ENCODE data around the gene GPR78.

The GPR78 gene

GRCh38 chr4:8583655-8584025 is 3.4 kb downstream of the GPR78 start:
- Histone ChIP-seq H3K79me2 (ENCODE audit: insufficient read depth, low read depth) (no peaks in the 10 kb centered on the region), H4K20me1 (ENCODE audit: insufficient read depth) (no peaks in the 10 kb centered on the region), H3K4me2 (no peak overlapping the region), H3K36me3 (ENCODE audit: insufficient read depth) (no peaks in the 10 kb centered on the region), H3K4me3 (IDR thresholded peaks at IDR 0.05; ENCODE audit: insufficient read depth, low read depth, low read length) (no peak overlapping the region), H3K9ac (no peak overlapping the region), H3K27ac (no peak overlapping the region), H3K27me3 (ENCODE audit: insufficient read depth, low read depth) (no peaks in the 10 kb centered on the region), H2AFZ (ENCODE audit: low read depth) (no peak overlapping the region), H3K4me1 (ENCODE audit: low read depth, poor library complexity, severe bottlenecking) (no peaks in the 10 kb centered on the region)
- no peak for TF ChIP-seq CTCF (conservative IDR thresholded peaks at IDR 0.05; ENCODE audit: low read depth, low read length)

GRCh38 chr4:8585186-8585585 is 5.0 kb downstream of the GPR78 start:
- TF ChIP-seq CTCF (conservative IDR thresholded peaks at IDR 0.05; ENCODE audit: low read depth, low read length) = no peak
- no peaks in the 10 kb centered on the region for H3K4me1 ChIP-seq (ENCODE audit: low read depth, poor library complexity, severe bottlenecking)
- H3K27me3 ChIP-seq (ENCODE audit: insufficient read depth, low read depth) = no peaks in the 10 kb centered on the region
- H3K4me3 ChIP-seq (IDR thresholded peaks at IDR 0.05; ENCODE audit: insufficient read depth, low read depth, low read length) = no peak overlapping the region
- no peaks in the 10 kb centered on the region for H3K79me2 ChIP-seq (ENCODE audit: insufficient read depth, low read depth)
- no peak overlapping the region for H3K9ac ChIP-seq
- no peak overlapping the region for H2AFZ ChIP-seq (ENCODE audit: low read depth)
- H3K4me2 ChIP-seq = no peak overlapping the region
- no peak overlapping the region for H3K27ac ChIP-seq
- H4K20me1 ChIP-seq (ENCODE audit: insufficient read depth) = no peaks in the 10 kb centered on the region
- H3K36me3 ChIP-seq (ENCODE audit: insufficient read depth) = no peaks in the 10 kb centered on the region

- Histone ChIP-seq H3K27ac (no peak overlapping the region), H3K4me3 (IDR thresholded peaks at IDR 0.05; ENCODE audit: insufficient read depth, low read depth, low read length) (no peak overlapping the region), H3K79me2 (ENCODE audit: insufficient read depth, low read depth) (no peaks in the 10 kb centered on the region), H3K4me1 (ENCODE audit: low read depth, poor library complexity, severe bottlenecking) (no peaks in the 10 kb centered on the region), H3K9ac (no peak overlapping the region), H3K27me3 (ENCODE audit: insufficient read depth, low read depth) (peaks cover 2% of the 10 kb centered on the region; the same call in 1 of the 2 replicates), H2AFZ (ENCODE audit: low read depth) (no peak overlapping the region), H4K20me1 (ENCODE audit: insufficient read depth) (no peaks in the 10 kb centered on the region), H3K4me2 (no peak overlapping the region), H3K36me3 (ENCODE audit: insufficient read depth) (no peaks in the 10 kb centered on the region)
- TF ChIP-seq CTCF (conservative IDR thresholded peaks at IDR 0.05; ENCODE audit: low read depth, low read length) = no peak
Observed at GRCh38 chr4:8585721-8586212, 5.6 kb downstream of the GPR78 start.

- no peak overlapping the region for H3K9ac ChIP-seq
- H2AFZ ChIP-seq (ENCODE audit: low read depth) = no peak overlapping the region
- no peaks in the 10 kb centered on the region for H3K4me1 ChIP-seq (ENCODE audit: low read depth, poor library complexity, severe bottlenecking)
- no peak overlapping the region for H3K27ac ChIP-seq
- no peak overlapping the region for H3K4me2 ChIP-seq
- H4K20me1 ChIP-seq (ENCODE audit: insufficient read depth) = no peaks in the 10 kb centered on the region
- H3K27me3 ChIP-seq (ENCODE audit: insufficient read depth, low read depth) = peaks cover 2% of the 10 kb centered on the region; the same call in 1 of the 2 replicates
- no peaks in the 10 kb centered on the region for H3K36me3 ChIP-seq (ENCODE audit: insufficient read depth)
- TF ChIP-seq CTCF (conservative IDR thresholded peaks at IDR 0.05; ENCODE audit: low read depth, low read length) = no peak
- H3K79me2 ChIP-seq (ENCODE audit: insufficient read depth, low read depth) = no peaks in the 10 kb centered on the region
- no peak overlapping the region for H3K4me3 ChIP-seq (IDR thresholded peaks at IDR 0.05; ENCODE audit: insufficient read depth, low read depth, low read length)
Observed at GRCh38 chr4:8586246-8586645, 6.1 kb downstream of the GPR78 start.
